Skeletal muscle tissue (tissue), 4 donors: ENCODE results near the gene CD300A. TPM values are rescaled to one million over a fixed set of nuclear protein-coding genes. Genes with fewer than 3 reads are reported as not detected.

Source experiments
- H3K27ac ChIP-seq: one replicate; pipeline ENCODE4 v1.7.0; 2013; ENCODE audit warnings: mild to moderate bottlenecking, low read depth, low read length, inconsistent platforms
- H3K27me3 ChIP-seq, 3 donors: one replicate each; pipeline ENCODE4 v1.7.0; 2013; ENCODE audit warnings: low read length in 3 of 3; ENCODE audit not compliant: control insufficient read depth in 3 of 3, insufficient read depth in 3 of 3
- H3K36me3 ChIP-seq, 3 donors: one replicate each; pipeline ENCODE4 v1.7.0; 2013; ENCODE audit warnings: low read length in 3 of 3; ENCODE audit not compliant: control insufficient read depth in 3 of 3, insufficient read depth in 3 of 3
- H3K4me1 ChIP-seq, 3 donors: one replicate each; pipeline ENCODE4 v1.7.0; 2013; ENCODE audit warnings: low read length in 3 of 3, mild to moderate bottlenecking in 3 of 3; ENCODE audit not compliant: control insufficient read depth in 3 of 3, insufficient read depth in 3 of 3
- H3K4me3 ChIP-seq, 3 donors: one replicate each; pipeline ENCODE4 v1.7.0; 2013; ENCODE audit warnings: low read length in 3 of 3
- H3K9ac ChIP-seq, 3 donors: one replicate each; pipeline ENCODE4 v1.7.0; 2013; ENCODE audit warnings: low read length in 3 of 3, mild to moderate bottlenecking in 3 of 3, moderate library complexity in 2 of 3, low read depth in 1 of 3
- H3K9me3 ChIP-seq, 3 donors: one replicate each; pipeline ENCODE4 v1.7.0; 2013; ENCODE audit warnings: low read length in 3 of 3; ENCODE audit not compliant: control insufficient read depth in 3 of 3
- total RNA-seq: library from RNA; depleted of rRNA; stranded (reverse); fragments of >200 nt; gene quantifications from one replicate; pipeline ENCODE4 v1.2.3, GENCODE V29; 2014
- donor health status: Osteomylitis.

Gene CD300A
- total RNA-seq, 1 donor from 2014 or later, result 1.0 TPM

- Histone ChIP-seq H3K27me3 (no peaks in the 10 kb centered on the region), H3K9me3 (no peaks in the 10 kb centered on the region), H3K4me3 (no peak overlapping the region), H3K9ac (no peak overlapping the region), H3K27ac (no peak overlapping the region), H3K36me3 (no peaks in the 10 kb centered on the region), H3K4me1 (peaks cover 9 to 21% (median 19%) of the 10 kb centered on the region in 3 donors)
These were observed 6.2 kb upstream of the CD300A start for GRCh38 chr17:74460241-74460640.

GRCh38 chr17:74460996-74461395 is 5.4 kb upstream of the CD300A start:
- Histone ChIP-seq H3K4me3 (no peak overlapping the region), H3K4me1 (peaks cover 9 to 17% (median 16%) of the 10 kb centered on the region in 3 donors), H3K36me3 (no peaks in the 10 kb centered on the region), H3K9ac (no peak overlapping the region), H3K27me3 (no peaks in the 10 kb centered on the region), H3K9me3 (no peaks in the 10 kb centered on the region), H3K27ac (no peak overlapping the region)

DNA sequence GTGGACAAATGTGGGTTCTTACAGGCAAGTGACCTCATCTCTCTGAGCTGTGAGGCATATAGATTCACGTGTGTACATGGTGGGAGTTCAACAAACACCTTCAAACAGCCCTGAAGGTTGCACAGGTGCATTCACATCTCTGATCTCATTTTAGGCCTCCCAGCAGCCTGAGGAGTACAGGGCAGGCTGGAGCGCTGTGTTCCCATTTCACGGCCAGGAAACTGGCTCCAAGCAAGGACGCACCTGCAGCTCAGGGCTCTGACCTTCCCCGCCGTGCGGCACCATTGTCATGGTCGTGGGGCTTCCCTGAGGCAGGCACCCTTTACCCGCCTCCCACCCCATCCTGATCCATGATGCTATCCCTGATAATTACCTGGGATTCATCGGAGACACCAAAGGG is 4.8 kb upstream of the CD300A start:
- Histone ChIP-seq H3K27me3 (peaks cover 0 to 4% (median 0%) of the 10 kb centered on the region in 3 donors), H3K27ac (no peak overlapping the region), H3K4me1 (peaks cover 9 to 17% (median 13%) of the 10 kb centered on the region in 3 donors), H3K9ac (no peak overlapping the region), H3K9me3 (no peaks in the 10 kb centered on the region), H3K36me3 (no peaks in the 10 kb centered on the region), H3K4me3 (no peak overlapping the region)

GRCh38 chr17:74464730-74465377 is 1.6 kb upstream of the CD300A start:
- Histone ChIP-seq H3K27me3 (peaks cover 0 to 5% (median 4%) of the 10 kb centered on the region in 3 donors), H3K4me3 (no peak overlapping the region), H3K27ac (no peak overlapping the region), H3K4me1 (peaks cover 0 to 6% (median 5%) of the 10 kb centered on the region in 3 donors), H3K9me3 (no peaks in the 10 kb centered on the region), H3K36me3 (no peaks in the 10 kb centered on the region), H3K9ac (no peak overlapping the region)

GRCh38 chr17:74465378-74466110 is 890 bp upstream of the CD300A start:
- Histone ChIP-seq H3K4me3 (no peak overlapping the region), H3K9ac (no peak overlapping the region), H3K4me1 (peaks cover 0 to 6% (median 5%) of the 10 kb centered on the region in 3 donors), H3K27me3 (peaks cover 0 to 5% (median 4%) of the 10 kb centered on the region in 3 donors), H3K27ac (peak overlapping the region; percentile 28), H3K9me3 (no peaks in the 10 kb centered on the region), H3K36me3 (no peaks in the 10 kb centered on the region)

- no peaks in the 10 kb centered on the region for H3K36me3 ChIP-seq
- H3K27me3 ChIP-seq, result peaks cover 0 to 5% (median 4%) of the 10 kb centered on the region in 3 donors
- H3K9ac ChIP-seq, result no peak overlapping the region
- H3K4me1 ChIP-seq, result peaks cover 0 to 6% (median 5%) of the 10 kb centered on the region in 3 donors
- no peaks in the 10 kb centered on the region for H3K9me3 ChIP-seq
- H3K27ac ChIP-seq, result peak overlapping the region; percentile 28
- peak overlapping the region in 1 of 3 donors; percentile 11 for H3K4me3 ChIP-seq
These were observed 372 bp downstream of the CD300A start for GRCh38 chr17:74466828-74467184.

- H3K36me3 ChIP-seq, result no peaks in the 10 kb centered on the region
- no peaks in the 10 kb centered on the region for H3K9me3 ChIP-seq
- peak overlapping the region in 1 of 3 donors; percentile 8 for H3K9ac ChIP-seq
- peak overlapping the region in 1 of 3 donors; percentile 54 for H3K4me3 ChIP-seq
- peaks cover 0 to 5% (median 4%) of the 10 kb centered on the region in 3 donors for H3K27me3 ChIP-seq
- no peak overlapping the region for H3K27ac ChIP-seq
- peaks cover 0 to 6% (median 5%) of the 10 kb centered on the region in 3 donors for H3K4me1 ChIP-seq
These were observed 952 bp downstream of the CD300A start for GRCh38 chr17:74467221-74467951.

DNA sequence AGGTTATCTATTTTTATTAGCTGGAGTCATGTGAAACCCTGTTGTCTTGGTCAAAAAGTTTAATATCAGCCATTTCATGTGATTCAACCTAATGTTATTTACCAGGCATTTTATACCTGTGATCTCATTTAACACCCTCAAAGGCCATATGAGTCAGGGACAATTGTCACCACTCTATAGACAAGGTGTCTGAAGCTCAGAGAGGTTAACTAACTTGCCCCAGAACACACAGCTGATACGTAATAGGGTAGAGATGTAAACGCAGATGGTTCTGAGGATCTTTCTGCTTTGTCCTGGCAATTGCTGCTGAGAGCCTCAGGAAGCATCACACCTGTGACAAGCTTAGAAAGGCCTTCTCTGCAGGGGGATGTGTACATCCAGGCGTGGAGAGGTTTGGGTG is 4.9 kb downstream of the CD300A start:
- H3K9ac ChIP-seq, result no peak overlapping the region
- peaks cover 0 to 9% (median 4%) of the 10 kb centered on the region in 3 donors for H3K27me3 ChIP-seq
- no peaks in the 10 kb centered on the region for H3K4me1 ChIP-seq
- peaks cover 0 to 2% (median 0%) of the 10 kb centered on the region in 3 donors for H3K9me3 ChIP-seq
- H3K36me3 ChIP-seq, result no peaks in the 10 kb centered on the region
- no peak overlapping the region for H3K27ac ChIP-seq
- H3K4me3 ChIP-seq, result no peak overlapping the region

- peaks cover 0 to 6% (median 0%) of the 10 kb centered on the region in 3 donors for H3K27me3 ChIP-seq
- no peak overlapping the region for H3K4me3 ChIP-seq
These were observed 6.5 kb downstream of the CD300A start for GRCh38 chr17:74472890-74473289.

More at GRCh38 chr17:74472890-74473289, 6.5 kb downstream of the CD300A start:
- Histone ChIP-seq H3K36me3 (no peaks in the 10 kb centered on the region), H3K9me3 (peaks cover 0 to 2% (median 0%) of the 10 kb centered on the region in 3 donors), H3K4me1 (peaks cover 0 to 4% (median 0%) of the 10 kb centered on the region in 3 donors), H3K27ac (no peak overlapping the region), H3K9ac (no peak overlapping the region)
